ENCODE results near the gene OPA1. TPM values are rescaled to one million over a fixed set of nuclear protein-coding genes. Genes with fewer than 3 reads are reported as not detected.

Gene OPA1
- total and polyA plus RNA-seq, 2 experiments from 2014 or later: 24.9 to 89.9 TPM

- H3K27ac ChIP-seq (ENCODE audit: low read depth): no peak overlapping the region
- TF ChIP-seq ZNF462 (CRISPR knock-in tag; IDR thresholded peaks at IDR 0.05): no peak
- TF ChIP-seq REST (IDR thresholded peaks at IDR 0.05; ENCODE audit: unreplicated experiment): no peak
- no peak for TF ChIP-seq CTCF (conservative IDR thresholded peaks at IDR 0.05; ENCODE audit: low read depth in 2 of 2)
- no peaks in the 10 kb centered on the region for H3K4me1 ChIP-seq (ENCODE audit: insufficient read depth)
- Mint-ChIP-seq H3K36me3 (ENCODE audit: low read depth) (peaks cover 11% of the 10 kb centered on the region), H3K4me1 (peaks cover 6% of the 10 kb centered on the region; the same call in 2 of the 3 replicates), H3K27ac (no peak overlapping the region), H3K9me3 (no peaks in the 10 kb centered on the region), H3K27me3 (ENCODE audit: insufficient read depth, low read depth, poor library complexity) (no peaks in the 10 kb centered on the region), H3K4me3 (no peak overlapping the region)
- H3K4me3 ChIP-seq: no peak overlapping the region
- H2AFZ ChIP-seq: no peak overlapping the region
- H3K79me2 ChIP-seq (replicated peaks; ENCODE audit: insufficient read depth): no peaks in the 10 kb centered on the region
- no peaks in the 10 kb centered on the region for H3K9me2 ChIP-seq (ENCODE audit: insufficient read depth)
- ATAC-seq (peak; percentile 66), DNase-seq (ENCODE audit: low spot score) (peak; percentile 27)
- no peaks in the 10 kb centered on the region for H4K20me1 ChIP-seq (replicated peaks; ENCODE audit: insufficient read depth)
- H3K36me3 ChIP-seq (ENCODE audit: insufficient read depth): no peaks in the 10 kb centered on the region
- H3K4me2 ChIP-seq: no peak overlapping the region
- H3K27me3 ChIP-seq (ENCODE audit: insufficient read depth): no peaks in the 10 kb centered on the region
- no peaks in the 10 kb centered on the region for H3F3A ChIP-seq (replicated peaks; ENCODE audit: low read depth)
These were observed 87.2 kb downstream of the OPA1 start for GRCh38 chr3:193680220-193680619.

Measured in GM23338 (cell line).